Heart left ventricle (tissue), 16 donors: ENCODE results near the gene EXOC7. TPM values are rescaled to one million over a fixed set of nuclear protein-coding genes. Genes with fewer than 3 reads are reported as not detected.

Source experiments
- ATAC-seq, 4 donors: fragments of 200-7000 bp; cut with Tn5 transposase; one replicate each; pipeline ENCODE4 v1.9.1; 2020 to 2022; ENCODE audit warnings: moderate library complexity in 4 of 4, mild to moderate bottlenecking in 3 of 4, moderate number of reproducible peaks in 1 of 4
- DNase-seq, 5 donors: peaks; one replicate each; pipeline ENCODE4 v3.0.0-alpha.2; 2020
- H3K27ac ChIP-seq, 12 donors: fragments of 200-600 bp; sonication (generic) in 4 of 12; one replicate each; pipeline versions ENCODE4 v1.5.0 to v1.8.0; 2016 to 2022; ENCODE audit warnings: mild to moderate bottlenecking in 2 of 12
- H3K27me3 ChIP-seq, 9 donors: fragments of 200-600 bp; sonication (generic) in 2 of 9; one replicate each; pipeline versions ENCODE4 v1.5.1 to v1.8.0; 2016 to 2022; ENCODE audit warnings: mild to moderate bottlenecking in 3 of 9
- H3K36me3 ChIP-seq, 9 donors: fragments of 200-600 bp; sonication (generic) in 2 of 9; one replicate each; pipeline versions ENCODE4 v1.5.0 to v1.8.0; 2018 to 2022; ENCODE audit warnings: mild to moderate bottlenecking in 2 of 9
- H3K4me1 ChIP-seq, 12 donors: fragments of 200-600 bp; sonication (generic) in 4 of 12; one replicate each; pipeline versions ENCODE4 v1.5.0 to v1.8.0; 2016 to 2022; ENCODE audit warnings: mild to moderate bottlenecking in 3 of 12
- H3K4me3 ChIP-seq, 12 donors: fragments of 200-600 bp; sonication (generic) in 4 of 12; one replicate each; pipeline versions ENCODE4 v1.5.0 to v1.8.0; 2017 to 2022; ENCODE audit warnings: mild to moderate bottlenecking in 9 of 12, moderate library complexity in 4 of 12
- H3K9me3 ChIP-seq, 12 donors: fragments of 200-600 bp; sonication (generic) in 4 of 12; one replicate each; pipeline versions ENCODE4 v1.5.0 to v1.8.0; 2016 to 2022; ENCODE audit warnings: mild to moderate bottlenecking in 1 of 12
- POLR2A ChIP-seq, 2 donors: fragments of 450-650 bp; IDR thresholded peaks; one replicate each; pipeline ENCODE4 v1.6.1; 2017; ENCODE audit warnings: antibody characterized with exemption in 2 of 2, mild to moderate bottlenecking in 2 of 2, moderate library complexity in 2 of 2
- WGBS, 4 donors: extraction: QIAGEN DNeasy Blood & Tissue Kit in 2 of 4; methylation state at CpG; one replicate each; pipeline versions ENCODE4 v1.1.5 to v1.1.7; 2013 to 2018; 5-methylcytosine and 5-hydroxymethylcytosine counted together
- intact Hi-C, 10 donors: fragments of 100-400 bp; cut with DNase I; formaldehyde crosslinking; loops; one replicate each; pipeline versions ENCODE4 v1.11.1 to v1.14.2; 2022
- polyA plus RNA-seq, 2 donors: library from polyadenylated mRNA; stranded (reverse); fragments of 200-250 nt; gene quantifications; one replicate each; pipeline ENCODE4 v1.2.3, GENCODE V29; 2013
- total RNA-seq, 9 donors: library from RNA; depleted of rRNA in 2 of 9; stranded (reverse); fragments of >200 nt in 2 of 9; fragmentation: NEBNext Ultra II Directional in 3 of 9; extraction: Animal tissue kit (Norgen Biotek cat#: 25700) in 3 of 9; gene quantifications; one replicate each; pipeline versions ENCODE4 v1.1.0 to v1.2.4, GENCODE V29; 2016 to 2023
- TF ChIP-seq, protein P1 (sequence below), 12 donors: fragments of 200-600 bp; sonication (generic) in 4 of 12; IDR thresholded peaks; one replicate each; pipeline versions ENCODE4 v1.5.0 to v1.8.0; 2018 to 2022; ENCODE audit warnings: antibody characterized with exemption in 12 of 12, mild to moderate bottlenecking in 5 of 12
- donor health status: ischemic (EF 13 %, LVEDD 7.1; RV severe dilation, severe dysfunction).
- donor health status: healthy with polysubstance abuse.
- donor health status: DM: no; HTN: yes; CAD: no.
- donor health status: DM: no; HTN: no; CAD: no.
- donor health status: ischemic (EF 25% LVEDD 6.9; RV normal size, moderate dysfunction).
- donor health status: ischemic (EF 25% LVEDD 5.7; RV mildly dilated, moderate dysfunction).
- donor health status: healthy.
- donor health status: DM: yes; HTN: yes; CAD: no.
- donor health status: ischemic (EF 35%, LVEDD 5.7; RV mildly dilated, moderate dysfunction).
- donor health status: nonischemic (EF 11% LVEDD 7.7; RV severe dilation, severe dysfunction).
- donor health status: DM: yes; HTN: yes; CAD: no.
- donor health status: PGD.
- donor health status: ischemic (EF 29% LVEDD 5.4; RV normal size, mild dysfunction).
- donor health status: nonischemic (EF 23%, LVEDD 6.1; RV moderate dilation, normal function).

Gene EXOC7
- total and polyA plus RNA-seq, 11 donors, result 39.7 to 107 (median 77.0) TPM

DNA sequence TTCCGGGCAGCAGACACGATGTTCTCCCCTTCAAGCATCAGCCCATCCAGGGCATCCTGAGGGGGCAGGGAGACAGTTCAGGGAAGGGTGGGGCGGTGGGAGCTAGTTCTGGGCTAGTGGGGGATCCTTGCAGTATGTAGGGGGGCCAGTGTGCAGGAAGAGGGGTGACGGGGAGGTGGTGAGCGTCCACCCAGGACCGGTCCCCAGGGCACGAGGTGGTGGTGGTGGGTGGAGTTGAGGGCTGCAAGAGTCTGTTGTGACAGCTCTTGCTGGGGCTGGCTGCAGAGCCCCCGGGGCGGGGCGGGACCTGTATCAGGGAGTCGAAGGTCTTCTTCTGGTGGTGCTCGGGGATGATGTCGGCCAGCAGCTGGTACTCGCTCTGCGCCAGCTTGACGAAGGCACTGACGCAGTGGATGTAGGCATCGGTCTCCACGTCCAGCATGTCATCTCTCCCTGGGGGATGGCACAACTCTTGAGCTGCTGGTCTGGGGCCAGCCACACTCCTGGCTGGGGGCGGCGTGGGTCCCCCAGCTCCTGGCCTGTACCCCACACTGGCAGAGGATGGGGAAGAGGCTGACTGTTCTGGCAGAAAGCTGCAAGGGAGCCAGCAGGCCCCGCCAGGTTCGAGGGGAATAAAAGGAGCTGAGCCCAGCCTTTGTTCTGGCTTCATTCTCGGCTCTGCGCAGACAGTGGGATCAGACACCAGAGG is 14.6 kb downstream of the EXOC7 start:
- Histone ChIP-seq H3K27ac (no peak overlapping the region), H3K9me3 (no peaks in the 10 kb centered on the region), H3K4me1 (peaks cover 0 to 7% (median 0%) of the 10 kb centered on the region in 12 donors), H3K36me3 (peaks cover 0 to 100% (median 90%) of the 10 kb centered on the region in 9 donors), H3K4me3 (no peak overlapping the region), H3K27me3 (no peaks in the 10 kb centered on the region)
- intact Hi-C loops, result no loop called here
- no peak for ATAC-seq
- DNase-seq, result no peak
- TF ChIP-seq, protein P1, sequence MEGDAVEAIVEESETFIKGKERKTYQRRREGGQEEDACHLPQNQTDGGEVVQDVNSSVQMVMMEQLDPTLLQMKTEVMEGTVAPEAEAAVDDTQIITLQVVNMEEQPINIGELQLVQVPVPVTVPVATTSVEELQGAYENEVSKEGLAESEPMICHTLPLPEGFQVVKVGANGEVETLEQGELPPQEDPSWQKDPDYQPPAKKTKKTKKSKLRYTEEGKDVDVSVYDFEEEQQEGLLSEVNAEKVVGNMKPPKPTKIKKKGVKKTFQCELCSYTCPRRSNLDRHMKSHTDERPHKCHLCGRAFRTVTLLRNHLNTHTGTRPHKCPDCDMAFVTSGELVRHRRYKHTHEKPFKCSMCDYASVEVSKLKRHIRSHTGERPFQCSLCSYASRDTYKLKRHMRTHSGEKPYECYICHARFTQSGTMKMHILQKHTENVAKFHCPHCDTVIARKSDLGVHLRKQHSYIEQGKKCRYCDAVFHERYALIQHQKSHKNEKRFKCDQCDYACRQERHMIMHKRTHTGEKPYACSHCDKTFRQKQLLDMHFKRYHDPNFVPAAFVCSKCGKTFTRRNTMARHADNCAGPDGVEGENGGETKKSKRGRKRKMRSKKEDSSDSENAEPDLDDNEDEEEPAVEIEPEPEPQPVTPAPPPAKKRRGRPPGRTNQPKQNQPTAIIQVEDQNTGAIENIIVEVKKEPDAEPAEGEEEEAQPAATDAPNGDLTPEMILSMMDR (IDR thresholded peaks at IDR 0.05), result no peak
- TF ChIP-seq POLR2A (IDR thresholded peaks at IDR 0.05), result no peak
- 91 to 96% (median 94%) methylated on average over 14 to 25 of the region's 25 CpGs for WGBS, 4 donors

DNA sequence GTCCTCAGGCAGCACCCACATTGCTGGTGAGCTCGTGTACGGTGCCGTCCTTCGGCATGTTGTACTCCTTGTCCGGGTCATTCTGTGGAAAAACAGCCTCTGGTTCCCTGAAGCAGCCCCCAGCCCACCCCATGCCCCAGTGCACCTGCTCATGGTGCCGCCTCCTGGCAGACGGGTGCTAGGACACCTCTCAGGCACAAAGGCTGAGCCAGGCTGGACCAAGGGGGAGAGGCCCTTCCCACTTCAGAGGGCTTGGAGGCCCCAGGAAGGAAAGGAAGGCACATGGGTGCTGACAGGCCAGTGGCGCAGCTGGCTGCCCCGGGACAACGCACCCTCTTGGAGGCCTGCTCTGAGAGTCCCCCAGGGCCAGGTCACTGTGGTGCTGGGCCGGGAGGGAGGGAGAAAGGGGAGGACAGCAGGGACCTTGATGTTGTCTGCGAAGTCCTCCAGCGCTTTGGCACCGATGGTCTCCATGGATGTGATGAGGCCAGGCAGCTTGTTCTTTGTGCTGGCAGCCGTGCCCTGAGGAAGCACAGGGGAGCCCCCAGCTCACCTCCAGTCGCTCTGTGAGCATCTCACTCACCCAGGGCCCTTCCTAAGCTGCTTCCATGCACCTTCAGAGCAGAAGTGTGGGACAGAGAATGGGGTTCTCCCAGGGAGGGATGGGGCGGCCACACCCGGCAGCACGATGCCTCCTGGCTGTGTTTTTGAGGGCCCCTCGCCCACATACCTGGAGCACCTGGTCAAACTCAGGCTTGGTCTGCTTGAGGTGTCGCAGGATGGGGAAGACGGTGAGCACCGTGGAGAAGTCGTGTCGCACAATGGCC is 15.3 kb downstream of the EXOC7 start:
- Histone ChIP-seq H3K9me3 (no peaks in the 10 kb centered on the region), H3K36me3 (peaks cover 0 to 100% (median 90%) of the 10 kb centered on the region in 9 donors), H3K27ac (no peak overlapping the region), H3K4me3 (no peak overlapping the region), H3K4me1 (peaks cover 0 to 7% (median 0%) of the 10 kb centered on the region in 12 donors), H3K27me3 (no peaks in the 10 kb centered on the region)
- DNase-seq (no peak), ATAC-seq (no peak)
- 85 to 93% (median 86%) methylated on average over 16 to 25 of the region's 25 CpGs for WGBS, 4 donors
- intact Hi-C loops, result no loop called here
- TF ChIP-seq, protein P1 (IDR thresholded peaks at IDR 0.05), result no peak
- TF ChIP-seq POLR2A (IDR thresholded peaks at IDR 0.05), result no peak

DNA sequence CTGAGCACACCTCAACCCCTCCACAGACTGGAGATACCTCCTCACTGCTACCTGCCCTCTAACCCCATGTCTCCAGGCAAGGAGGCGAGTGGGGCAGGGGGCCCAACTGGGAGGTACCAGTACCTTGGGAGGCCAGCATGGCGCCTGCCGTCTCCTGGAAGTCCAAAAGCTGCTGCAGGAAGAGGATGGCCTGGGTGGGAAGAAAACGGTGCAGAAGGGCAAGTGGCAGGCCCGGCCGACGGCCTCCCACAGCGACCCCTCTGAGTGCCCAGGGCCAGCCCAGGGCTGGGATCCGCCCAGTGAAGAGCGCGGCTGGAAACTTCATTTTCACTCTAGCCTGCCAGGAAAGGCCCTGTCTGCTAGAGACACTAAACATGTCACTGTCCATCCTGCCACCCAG is 16.1 kb downstream of the EXOC7 start:
- Histone ChIP-seq H3K4me3 (no peak overlapping the region), H3K9me3 (no peaks in the 10 kb centered on the region)
- no peak for DNase-seq

More for the DNA sequence above, 16.1 kb downstream of the EXOC7 start:
- intact Hi-C loops, result no loop called here
- no peak for TF ChIP-seq POLR2A (IDR thresholded peaks at IDR 0.05)
- TF ChIP-seq, protein P1 (IDR thresholded peaks at IDR 0.05), result no peak
- ATAC-seq, result no peak
- Histone ChIP-seq H3K36me3 (peaks cover 0 to 100% (median 87%) of the 10 kb centered on the region in 9 donors), H3K27me3 (no peaks in the 10 kb centered on the region), H3K27ac (no peak overlapping the region), H3K4me1 (peaks cover 0 to 7% (median 0%) of the 10 kb centered on the region in 12 donors)
- 74 to 100% (median 92%) methylated on average over 1 to 11 of the region's 11 CpGs for WGBS, 4 donors
